Measurements from ENCODE around the gene NUFIP1. TPM values are rescaled to one million over a fixed set of nuclear protein-coding genes. Genes with fewer than 3 reads are reported as not detected.

Gene NUFIP1
- total RNA-seq, 4 donors from 2014 or later: 0.37 to 3.6 (median 1.7) TPM

DNA sequence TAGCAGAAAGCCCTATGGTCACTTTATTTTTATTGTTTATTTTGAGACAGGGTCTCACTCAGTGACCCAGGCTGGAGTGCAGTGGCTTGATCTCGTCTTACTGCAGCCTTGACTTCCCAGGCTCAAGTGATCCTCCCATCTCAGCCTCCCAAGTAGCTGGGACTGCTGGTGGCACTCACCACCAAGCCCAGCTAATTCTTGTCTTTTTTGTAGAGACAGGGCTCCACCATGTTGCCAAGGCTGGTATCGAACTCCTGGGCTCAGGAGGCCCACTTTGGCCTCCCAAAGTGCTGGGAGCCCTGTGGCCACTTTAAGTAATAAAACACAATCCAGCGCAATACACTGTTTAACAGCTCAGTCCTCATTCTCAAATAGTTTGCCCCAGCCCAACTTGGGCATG, 69.3 kb downstream of the NUFIP1 start:
- peak overlapping the region; percentile 90 to 94 (median 92) for H3K27ac ChIP-seq
- in situ Hi-C loops (cut with MboI; ENCODE audit: low pct_ligation_motif_present in 1 of 4, low pct_unique_long_range_greater_than_20kb in 1 of 4, low sequenced_read_pairs in 3 of 4): no loop called here
- WGBS, 2 donors (ENCODE audit: low coverage in 1 of 2): 93% methylated on average over 3 of the region's 3 CpGs; no CpG with 5 or more reads in 1 of the 2 donors

DNA sequence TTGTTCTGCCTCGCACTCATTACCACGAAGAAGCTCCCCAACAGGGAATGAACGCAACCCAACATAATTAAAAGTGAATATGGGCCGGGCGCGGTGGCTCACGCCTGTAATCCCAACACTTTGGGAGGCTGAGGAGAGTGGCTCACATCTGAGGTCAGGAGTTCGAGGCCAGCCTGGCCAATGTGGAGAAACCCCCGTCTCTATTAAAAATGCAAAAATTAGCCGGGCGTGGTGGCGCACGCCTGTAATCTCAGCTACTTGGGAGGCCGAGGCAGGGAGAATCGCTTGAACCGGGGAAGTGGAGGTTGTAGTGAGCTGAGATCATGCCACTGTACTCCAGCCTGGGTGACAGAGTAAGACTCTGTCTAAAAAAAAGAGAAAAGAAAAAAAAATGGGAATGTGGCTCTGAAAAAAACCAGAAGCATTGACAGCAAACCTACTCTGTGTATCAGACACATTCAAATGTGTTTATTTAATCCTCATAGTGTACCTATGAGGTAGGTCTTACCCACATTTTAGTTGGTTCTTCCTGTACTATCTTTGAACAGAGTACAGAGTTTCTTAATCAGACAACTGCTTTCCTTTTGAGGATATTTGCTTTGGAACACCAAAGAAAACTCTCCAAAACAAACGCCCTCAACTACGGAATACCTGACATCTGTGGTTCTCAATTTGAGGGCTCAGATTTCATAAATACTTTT, 70.0 kb downstream of the NUFIP1 start:
- H3K4me1 ChIP-seq: peaks cover 18 to 35% (median 25%) of the 10 kb centered on the region in 4 donors
- H3K27me3 ChIP-seq: no peaks in the 10 kb centered on the region
- H3K27ac ChIP-seq: peak overlapping the region; percentile 90 to 94 (median 92)
- no peaks in the 10 kb centered on the region for H3K9me3 ChIP-seq
- no peaks in the 10 kb centered on the region for H3K36me3 ChIP-seq
- TF ChIP-seq POLR2A (IDR thresholded peaks at IDR 0.05) (no peak), POLR2AphosphoS5 (IDR thresholded peaks at IDR 0.05) (no peak), EP300 (IDR thresholded peaks at IDR 0.05; ENCODE audit: low read depth) (no peak)
- TF ChIP-seq, protein P1, sequence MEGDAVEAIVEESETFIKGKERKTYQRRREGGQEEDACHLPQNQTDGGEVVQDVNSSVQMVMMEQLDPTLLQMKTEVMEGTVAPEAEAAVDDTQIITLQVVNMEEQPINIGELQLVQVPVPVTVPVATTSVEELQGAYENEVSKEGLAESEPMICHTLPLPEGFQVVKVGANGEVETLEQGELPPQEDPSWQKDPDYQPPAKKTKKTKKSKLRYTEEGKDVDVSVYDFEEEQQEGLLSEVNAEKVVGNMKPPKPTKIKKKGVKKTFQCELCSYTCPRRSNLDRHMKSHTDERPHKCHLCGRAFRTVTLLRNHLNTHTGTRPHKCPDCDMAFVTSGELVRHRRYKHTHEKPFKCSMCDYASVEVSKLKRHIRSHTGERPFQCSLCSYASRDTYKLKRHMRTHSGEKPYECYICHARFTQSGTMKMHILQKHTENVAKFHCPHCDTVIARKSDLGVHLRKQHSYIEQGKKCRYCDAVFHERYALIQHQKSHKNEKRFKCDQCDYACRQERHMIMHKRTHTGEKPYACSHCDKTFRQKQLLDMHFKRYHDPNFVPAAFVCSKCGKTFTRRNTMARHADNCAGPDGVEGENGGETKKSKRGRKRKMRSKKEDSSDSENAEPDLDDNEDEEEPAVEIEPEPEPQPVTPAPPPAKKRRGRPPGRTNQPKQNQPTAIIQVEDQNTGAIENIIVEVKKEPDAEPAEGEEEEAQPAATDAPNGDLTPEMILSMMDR (IDR thresholded peaks at IDR 0.05): no peak
- in situ Hi-C loops (cut with MboI; ENCODE audit: low pct_ligation_motif_present in 1 of 4, low pct_unique_long_range_greater_than_20kb in 1 of 4, low sequenced_read_pairs in 3 of 4) (no loop called here), intact Hi-C loops (cut with DNase I; ENCODE audit: low total_unique reads) (no loop called here)
- 64 to 89% methylated on average over 2 to 18 of the region's 18 CpGs for WGBS, 2 donors (ENCODE audit: low coverage in 1 of 2)
- H3K4me3 ChIP-seq: peak overlapping the region in 2 of 4 donors; percentile 37 to 56
- DNase-seq: no peak

More for the DNA sequence above, 69.3 kb downstream of the NUFIP1 start:
- no peaks in the 10 kb centered on the region for H3K36me3 ChIP-seq
- TF ChIP-seq POLR2A (IDR thresholded peaks at IDR 0.05) (no peak), EP300 (IDR thresholded peaks at IDR 0.05; ENCODE audit: low read depth) (no peak), POLR2AphosphoS5 (IDR thresholded peaks at IDR 0.05) (no peak)
- TF ChIP-seq, protein P1 (IDR thresholded peaks at IDR 0.05): no peak
- H3K4me3 ChIP-seq: no peak overlapping the region
- H3K4me1 ChIP-seq: peaks cover 18 to 35% (median 25%) of the 10 kb centered on the region in 4 donors
- intact Hi-C loops (cut with DNase I; ENCODE audit: low total_unique reads): loop anchor here (10.0 kb wide), 1 partner anchor 55 kb away; no protein-coding TSS in a partner anchor
- no peaks in the 10 kb centered on the region for H3K27me3 ChIP-seq
- H3K9me3 ChIP-seq: no peaks in the 10 kb centered on the region
- no peak for DNase-seq

DNA sequence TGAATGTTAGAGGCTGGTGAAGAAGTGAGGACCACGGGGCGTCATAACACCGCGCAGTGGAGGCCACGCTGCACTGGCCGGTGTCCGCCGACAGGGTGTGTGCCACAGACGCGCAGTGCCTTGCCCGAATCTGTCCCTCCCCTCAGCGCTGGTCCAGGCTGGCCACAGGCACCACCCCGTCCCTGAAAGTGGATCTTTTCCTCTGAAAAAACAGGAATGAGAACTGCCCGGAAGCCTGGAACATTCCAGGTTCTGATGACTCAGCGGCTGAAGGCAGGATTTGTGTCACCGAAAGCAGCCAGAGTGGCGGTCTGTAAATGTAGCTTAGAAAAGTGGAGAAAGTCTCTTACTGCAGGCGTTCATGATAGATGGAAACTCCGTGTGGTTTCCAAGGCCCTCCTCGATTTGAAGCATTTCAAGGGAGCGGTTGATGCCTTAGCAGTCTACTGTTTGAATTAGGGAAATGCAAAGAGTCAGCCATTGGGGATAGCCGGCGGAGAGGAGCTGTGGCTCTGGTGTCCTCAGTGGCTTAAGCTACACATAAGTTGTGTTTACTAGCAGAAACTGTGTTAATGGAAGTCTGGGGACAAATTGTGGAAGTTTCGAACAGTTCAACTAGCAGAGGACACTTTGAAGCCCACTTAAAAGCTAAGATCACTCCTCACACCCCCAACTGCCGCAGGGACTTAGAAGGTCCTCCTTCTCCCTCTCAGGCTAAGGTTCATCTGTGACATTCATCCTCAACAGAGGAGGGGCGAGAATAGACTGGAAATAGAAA, 70.8 kb downstream of the NUFIP1 start:
- Histone ChIP-seq H3K27ac (peak overlapping the region; percentile 90 to 94 (median 92)), H3K9me3 (no peaks in the 10 kb centered on the region), H3K4me1 (peaks cover 18 to 35% (median 25%) of the 10 kb centered on the region in 4 donors), H3K4me3 (peak overlapping the region; percentile 17 to 56 (median 36)), H3K27me3 (no peaks in the 10 kb centered on the region), H3K36me3 (no peaks in the 10 kb centered on the region)
- 8 to 16% methylated on average over 6 to 26 of the region's 26 CpGs for WGBS, 2 donors (ENCODE audit: low coverage in 1 of 2)
- TF ChIP-seq, protein P1 (IDR thresholded peaks at IDR 0.05): peak; percentile 76 to 97 (median 87)
- TF ChIP-seq EP300 (IDR thresholded peaks at IDR 0.05; ENCODE audit: low read depth) (no peak), POLR2AphosphoS5 (IDR thresholded peaks at IDR 0.05) (peak; percentile 17 to 78 (median 74)), POLR2A (IDR thresholded peaks at IDR 0.05) (peak; percentile 60)
- intact Hi-C loops (cut with DNase I; ENCODE audit: low total_unique reads) (no loop called here), in situ Hi-C loops (cut with MboI; ENCODE audit: low pct_ligation_motif_present in 1 of 4, low pct_unique_long_range_greater_than_20kb in 1 of 4, low sequenced_read_pairs in 3 of 4) (no loop called here)
- peak; percentile 91 for DNase-seq

All from transverse colon (tissue), 4 donors.